Activated CD4-positive, alpha-beta memory T cell treated with anti-CD3 and anti-CD28 coated beads for 36 hours (primary cell): ENCODE measurements around the gene PSMG2. TPM values are rescaled to one million over a fixed set of nuclear protein-coding genes. Genes with fewer than 3 reads are reported as not detected.
A peak's percentile ranks its signal among the peaks of the same experiment; 100 is the strongest.

Experiments used
- CTCF ChIA-PET: fragments of 350-600 bp; sonication (Branson Sonifier 250); formaldehyde crosslinking; loops from one replicate; lab custom pipeline; 2021; ENCODE audit warnings: antibody characterized with exemption, inconsistent platforms; lab: Charles Lee
- POLR2A ChIA-PET: fragments of 350-600 bp; sonication (Branson Sonifier 250); formaldehyde crosslinking; loops from one replicate; lab custom pipeline; 2021; ENCODE audit warnings: antibody characterized with exemption; lab: Charles Lee
- DNase-seq: peaks from one replicate; pipeline ENCODE4 v3.0.0-alpha.2; 2020
- H3K27ac Mint-ChIP-seq: one replicate; pipeline ENCODE4 v1.8.0; 2021; ENCODE audit warnings: mixed read lengths
- H3K27me3 Mint-ChIP-seq: one replicate; pipeline ENCODE4 v1.8.0; 2021; ENCODE audit warnings: mixed read lengths
- H3K36me3 Mint-ChIP-seq: one replicate; pipeline ENCODE4 v1.8.0; 2021; ENCODE audit warnings: mixed read lengths
- H3K4me1 Mint-ChIP-seq: one replicate; pipeline ENCODE4 v1.8.0; 2021; ENCODE audit warnings: low read depth, mixed read lengths
- H3K4me3 Mint-ChIP-seq: one replicate; pipeline ENCODE4 v1.8.0; 2021; ENCODE audit warnings: mild to moderate bottlenecking, mixed read lengths
- H3K9me3 Mint-ChIP-seq: one replicate; pipeline ENCODE4 v1.8.0; 2021; ENCODE audit warnings: mixed read lengths
- intact Hi-C: fragments of 100-400 bp; cut with micrococcal nuclease; formaldehyde crosslinking; loops from one replicate; pipeline ENCODE4 v1.15.1; 2023
- total RNA-seq, 2 experiments: library from RNA; stranded (reverse); gene quantifications; one replicate each; pipeline ENCODE4 v1.2.3, GENCODE V29; 2021

PSMG2 gene
- total RNA-seq, 2 experiments from 2014 or later: 112 to 119 TPM

DNA sequence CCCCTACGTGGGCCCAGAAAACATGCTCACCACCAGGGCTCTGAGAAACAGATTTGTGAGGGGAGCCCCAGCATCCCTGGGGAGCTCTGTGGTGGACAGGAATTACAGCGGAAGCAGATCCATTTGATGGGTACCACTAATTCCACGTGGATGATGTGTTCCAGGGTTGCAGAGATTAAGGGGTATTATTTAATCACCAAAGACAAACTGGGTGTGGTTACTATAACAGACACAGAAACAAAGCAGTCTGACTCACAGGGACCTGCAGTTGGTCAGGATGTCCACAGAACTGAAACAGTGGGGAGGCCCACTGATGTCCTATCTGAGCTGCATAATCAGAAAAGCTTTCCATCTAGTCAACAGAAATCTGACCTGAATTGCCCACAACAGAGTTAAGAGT, 65.8 kb downstream of the PSMG2 start:
- Mint-ChIP-seq H3K36me3 (no peaks in the 10 kb centered on the region), H3K9me3 (no peaks in the 10 kb centered on the region), H3K27ac (no peak overlapping the region), H3K4me1 (no peaks in the 10 kb centered on the region), H3K27me3 (no peaks in the 10 kb centered on the region), H3K4me3 (no peak overlapping the region)
- ChIA-PET POLR2A (no interaction called here), CTCF (interaction anchor here (0.9 to 1.4 kb wide), 2 partner anchors 42 to 125 kb away, joined by 3 read pairs; no protein-coding TSS in a partner anchor)
- intact Hi-C loops: no loop called here
- no peak for DNase-seq

DNA sequence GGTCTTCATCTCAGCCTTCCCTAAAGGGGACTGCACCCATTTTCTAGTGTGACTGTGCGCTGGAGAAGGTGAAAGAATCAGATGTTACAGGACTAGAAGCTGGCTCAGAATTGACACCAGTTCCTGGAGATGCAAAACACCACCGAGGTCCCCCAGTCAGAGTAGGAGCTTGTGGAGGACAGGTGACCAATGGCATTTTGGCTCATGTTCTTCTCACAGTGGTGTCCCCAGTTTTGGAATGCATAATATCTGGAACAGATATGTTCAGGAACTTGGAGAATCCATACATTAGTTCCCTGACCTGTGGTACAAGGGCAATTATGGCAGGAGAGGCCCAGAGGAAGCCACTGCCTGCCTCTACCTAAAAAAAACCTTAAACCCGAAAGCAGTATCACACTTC, 66.3 kb downstream of the PSMG2 start:
- no peak overlapping the region for H3K27ac Mint-ChIP-seq
- POLR2A ChIA-PET: interaction anchor here (1.4 kb wide), 1 partner anchor 14 kb away, joined by 3 read pairs; no protein-coding TSS in a partner anchor
- no peaks in the 10 kb centered on the region for H3K36me3 Mint-ChIP-seq
- H3K27me3 Mint-ChIP-seq: no peaks in the 10 kb centered on the region
- H3K9me3 Mint-ChIP-seq: no peaks in the 10 kb centered on the region
- peaks cover 2% of the 10 kb centered on the region for H3K4me1 Mint-ChIP-seq
- CTCF ChIA-PET: interaction anchor here (0.9 to 1.4 kb wide), 2 partner anchors 42 to 124 kb away, joined by 3 read pairs; no protein-coding TSS in a partner anchor
- no peak overlapping the region for H3K4me3 Mint-ChIP-seq
- DNase-seq: no peak
- intact Hi-C loops: no loop called here

DNA sequence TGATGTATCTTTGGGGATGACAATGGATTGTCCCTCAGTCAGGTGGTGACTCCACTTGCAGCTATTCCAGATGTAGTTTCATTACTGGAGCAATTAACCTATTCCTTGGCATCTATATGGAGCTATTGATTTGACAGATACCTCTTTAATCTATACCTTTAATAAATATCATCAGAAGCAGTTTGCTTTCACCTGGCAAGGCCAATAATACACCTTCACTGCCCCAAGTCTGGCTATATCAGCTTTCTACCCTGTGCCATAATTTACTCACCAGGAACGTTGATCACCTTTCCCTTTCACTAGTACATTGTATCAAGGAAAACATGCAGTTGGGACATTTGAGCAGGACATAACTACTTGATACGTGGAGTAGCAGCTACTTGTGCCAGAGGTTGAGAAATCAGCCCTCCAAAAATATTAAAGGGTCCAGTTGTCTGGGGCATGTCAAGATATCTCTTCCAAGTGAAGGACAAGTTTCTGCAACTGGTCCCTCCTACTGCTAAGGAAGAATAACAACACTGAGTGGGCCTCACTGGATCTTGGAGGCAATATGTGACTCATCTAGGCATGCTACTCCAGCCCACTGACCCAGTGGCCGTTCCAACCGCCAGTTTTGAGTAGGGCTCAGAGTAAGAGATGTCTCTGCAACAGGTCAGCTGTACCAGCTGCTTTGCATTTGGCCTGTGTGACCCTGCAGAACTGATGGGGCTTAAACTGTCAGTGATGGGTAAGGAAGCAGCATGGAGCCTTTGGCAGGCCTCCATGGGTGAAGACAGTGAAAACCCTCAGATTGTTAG, 67.0 kb downstream of the PSMG2 start:
- intact Hi-C loops: no loop called here

DNA sequence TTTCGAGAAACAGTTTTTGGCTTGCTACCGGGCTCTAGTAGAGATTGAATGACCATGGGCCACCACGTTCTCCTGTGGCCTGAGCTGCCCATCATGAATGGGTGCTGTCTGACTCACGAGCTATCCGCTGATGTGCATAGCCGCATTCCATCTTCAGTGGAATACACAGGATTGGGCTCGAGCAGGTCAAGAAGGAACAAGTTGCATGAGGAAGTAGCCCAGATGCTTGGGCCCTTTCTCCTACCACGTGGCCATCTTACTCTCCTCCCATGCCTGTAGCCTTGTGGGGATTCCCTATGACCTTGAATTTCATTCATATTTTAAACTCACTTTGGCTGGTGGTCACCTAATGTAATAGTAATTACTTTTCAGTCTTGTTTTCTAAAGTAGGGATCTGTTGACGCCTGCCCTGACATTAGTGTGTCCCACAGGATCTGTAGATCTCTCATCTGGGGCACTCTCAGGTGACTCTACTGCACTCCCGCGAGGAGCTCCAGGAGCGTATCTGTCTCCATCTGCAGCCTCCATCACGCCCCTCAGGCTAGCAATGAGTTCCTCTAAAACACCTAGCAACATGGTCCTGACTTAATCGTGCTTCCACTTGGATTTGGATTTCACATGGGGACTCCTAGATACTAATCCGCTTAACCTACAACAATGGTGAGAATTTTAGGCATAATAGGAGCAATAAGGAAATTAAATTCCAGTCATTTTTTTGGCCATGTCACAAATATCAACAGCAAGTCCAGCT, 67.8 kb downstream of the PSMG2 start:
- no peaks in the 10 kb centered on the region for H3K36me3 Mint-ChIP-seq
- no peaks in the 10 kb centered on the region for H3K27me3 Mint-ChIP-seq
- intact Hi-C loops: no loop called here
- ChIA-PET CTCF (no interaction called here), POLR2A (interaction anchor here (1.4 kb wide), 1 partner anchor 12 kb away, joined by 3 read pairs; no protein-coding TSS in a partner anchor)
- no peak overlapping the region for H3K4me3 Mint-ChIP-seq
- DNase-seq: no peak
- peaks cover 2% of the 10 kb centered on the region for H3K4me1 Mint-ChIP-seq
- H3K27ac Mint-ChIP-seq: no peak overlapping the region
- no peaks in the 10 kb centered on the region for H3K9me3 Mint-ChIP-seq

More for the DNA sequence above, 67.0 kb downstream of the PSMG2 start:
- Mint-ChIP-seq H3K4me1 (peaks cover 2% of the 10 kb centered on the region), H3K4me3 (no peak overlapping the region), H3K9me3 (no peaks in the 10 kb centered on the region), H3K27ac (no peak overlapping the region), H3K36me3 (no peaks in the 10 kb centered on the region), H3K27me3 (no peaks in the 10 kb centered on the region)
- POLR2A ChIA-PET: interaction anchor here (1.4 kb wide), 1 partner anchor 13 kb away, joined by 3 read pairs; no protein-coding TSS in a partner anchor
- DNase-seq: no peak
- CTCF ChIA-PET: interaction anchor here (0.6 to 1.4 kb wide), 2 partner anchors 124 to 442 kb away, joined by 3 read pairs; no protein-coding TSS in a partner anchor

DNA sequence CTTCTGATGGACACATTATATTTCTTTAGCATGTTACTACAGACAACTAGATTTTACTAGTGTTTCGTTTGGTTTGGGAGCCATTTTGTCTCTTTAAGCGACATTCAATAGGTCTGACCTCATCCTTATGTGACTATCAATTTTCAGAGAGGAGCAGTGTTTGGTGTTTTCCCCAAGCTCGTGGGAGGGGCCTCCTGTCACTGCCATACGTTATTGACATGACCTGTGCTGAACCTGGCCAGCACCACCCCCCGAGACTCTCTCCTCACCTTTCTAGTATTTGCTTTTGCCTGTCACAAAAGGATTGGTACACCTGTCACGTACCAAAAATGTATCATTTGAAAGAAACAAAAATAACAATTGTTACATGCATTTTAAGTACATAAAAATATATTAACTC, 69.3 kb downstream of the PSMG2 start:
- Mint-ChIP-seq H3K9me3 (peaks cover 5% of the 10 kb centered on the region), H3K4me3 (no peak overlapping the region), H3K36me3 (no peaks in the 10 kb centered on the region), H3K27me3 (no peaks in the 10 kb centered on the region), H3K27ac (no peak overlapping the region), H3K4me1 (peaks cover 2% of the 10 kb centered on the region)
- ChIA-PET POLR2A (no interaction called here), CTCF (interaction anchor here (0.5 kb wide), 1 partner anchor 113 kb away, joined by 3 read pairs; no protein-coding TSS in a partner anchor)
- DNase-seq: no peak
- intact Hi-C loops: no loop called here

DNA sequence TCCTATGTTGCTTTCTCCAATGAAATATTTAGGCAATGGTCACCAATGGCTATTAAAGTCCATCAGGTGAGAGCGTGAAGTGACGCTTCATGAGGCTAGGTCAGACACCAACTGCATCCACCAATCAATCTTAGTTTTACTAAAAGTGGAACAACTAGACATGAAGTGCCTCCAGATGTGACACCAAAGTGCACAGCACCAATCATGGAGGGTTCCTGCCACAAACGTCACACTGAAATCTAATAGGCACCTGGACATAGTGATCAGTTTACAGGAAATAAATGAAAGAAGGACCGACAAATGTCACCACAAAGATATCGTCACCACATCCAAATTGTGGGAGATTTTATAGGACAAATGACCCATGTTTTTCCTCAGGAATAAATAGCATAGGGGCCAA, 70.5 kb downstream of the PSMG2 start:
- ChIA-PET POLR2A (no interaction called here), CTCF (no interaction called here)
- no peak for DNase-seq
- intact Hi-C loops: no loop called here
- Mint-ChIP-seq H3K4me1 (peaks cover 2% of the 10 kb centered on the region), H3K9me3 (peaks cover 5% of the 10 kb centered on the region), H3K4me3 (no peak overlapping the region), H3K27ac (no peak overlapping the region), H3K36me3 (no peaks in the 10 kb centered on the region), H3K27me3 (no peaks in the 10 kb centered on the region)

DNA sequence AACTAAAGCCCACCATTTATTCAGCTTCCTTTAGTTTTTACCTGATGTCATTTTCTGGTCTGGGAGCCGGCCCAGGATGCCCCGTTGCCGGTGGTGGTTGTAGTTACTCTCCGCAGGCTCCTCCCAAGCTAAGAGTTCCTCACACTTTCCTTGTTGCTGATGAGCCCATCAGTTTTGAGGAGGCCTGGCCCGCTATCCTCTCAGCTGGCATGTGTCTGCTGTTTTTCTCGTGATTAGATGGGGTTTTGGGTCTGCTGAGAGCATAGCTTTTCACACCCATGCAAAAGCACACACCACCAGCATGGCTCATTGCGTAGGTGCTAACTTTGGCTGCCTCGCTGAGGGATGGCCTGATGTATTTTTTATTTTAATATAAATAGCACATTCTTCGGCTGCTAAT, 72.1 kb downstream of the PSMG2 start:
- peak; percentile 15 for DNase-seq
- ChIA-PET POLR2A (interaction anchor here (1.3 to 2.7 kb wide), 3 partner anchors 12 to 147 kb away, joined by 3 to 12 read pairs (median 4); partner anchors contain the start of gene PTPN2), CTCF (interaction anchor here (0.7 to 1.2 kb wide), 4 partner anchors 28 to 383 kb away, joined by 3 to 4 read pairs (median 4); no protein-coding TSS in a partner anchor)
- H3K9me3 Mint-ChIP-seq: peaks cover 7% of the 10 kb centered on the region
- peak overlapping the region; percentile 72 for H3K4me3 Mint-ChIP-seq
- no peaks in the 10 kb centered on the region for H3K36me3 Mint-ChIP-seq
- H3K27me3 Mint-ChIP-seq: no peaks in the 10 kb centered on the region
- no peak overlapping the region for H3K27ac Mint-ChIP-seq
- intact Hi-C loops: no loop called here
- peaks cover 2% of the 10 kb centered on the region for H3K4me1 Mint-ChIP-seq

Other genes starting within 250 kb of the PSMG2 start
- 1 to 10 TPM; 5.1 to 7.2 TPM for gene SPIRE1, start 44.9 kb upstream of the PSMG2 start, total RNA-seq
- gene CEP76, start 319 bp upstream of the PSMG2 start, total RNA-seq: 10 to 100 TPM; 14.4 to 15.0 TPM
- 10 to 100 TPM; 68.8 to 73.3 TPM for gene PTPN2, start 181.2 kb downstream of the PSMG2 start, total RNA-seq
- gene SEH1L, start 245.0 kb downstream of the PSMG2 start, total RNA-seq: 10 to 100 TPM; 90.3 to 92.5 TPM